NCI-H345 treated with DMSO at 0.1 percent for 48 hours (cell line): ENCODE measurements around the gene OR2AG2.
A peak's percentile ranks its signal among the peaks of the same experiment; 100 is the strongest.
"Not testable (repeated sequence)": the region's sequence is repeated elsewhere in the genome, so short reads cannot be mapped to it uniquely, and the experiment has no call there.

ENCODE experiments used
- DNase-seq: peaks from one replicate; lab custom pipeline; 2025; ENCODE audit not compliant: unreplicated experiment; lab: John Stamatoyannopoulos, UW

OR2AG2 gene

GRCh38 chr11:6771926-6772893 is at the start of gene OR2AG2:
Gene OR2AG2, minus strand, starts transcription at chr11:6771976. Its CDS starts 3,019 bp downstream, at chr11:6768957.
- no peak for DNase-seq

DNA sequence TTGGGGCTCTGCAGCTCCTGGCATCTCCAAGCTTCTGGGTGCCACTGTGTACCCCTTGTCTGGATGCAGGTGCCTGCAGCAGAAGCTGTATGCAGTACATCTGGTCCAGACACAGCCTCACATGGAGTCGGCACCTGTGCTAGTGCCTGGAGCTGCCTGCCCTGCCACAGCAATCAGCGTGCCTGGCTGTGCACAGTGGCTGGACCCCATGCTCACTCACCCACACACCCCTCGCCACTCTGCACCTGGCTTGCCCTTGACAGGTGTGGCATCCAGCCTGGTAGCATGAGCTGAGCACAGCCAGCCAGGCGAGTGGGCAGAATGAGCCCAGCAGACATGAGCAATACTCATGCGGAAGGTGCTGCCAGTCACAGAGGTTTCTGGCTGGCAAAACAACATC is 47.2 kb upstream of the OR2AG2 start:
- DNase-seq, result no peak

- no peak for DNase-seq
Observed at GRCh38 chr11:6817694-6818093, 45.9 kb upstream of the OR2AG2 start.

DNA sequence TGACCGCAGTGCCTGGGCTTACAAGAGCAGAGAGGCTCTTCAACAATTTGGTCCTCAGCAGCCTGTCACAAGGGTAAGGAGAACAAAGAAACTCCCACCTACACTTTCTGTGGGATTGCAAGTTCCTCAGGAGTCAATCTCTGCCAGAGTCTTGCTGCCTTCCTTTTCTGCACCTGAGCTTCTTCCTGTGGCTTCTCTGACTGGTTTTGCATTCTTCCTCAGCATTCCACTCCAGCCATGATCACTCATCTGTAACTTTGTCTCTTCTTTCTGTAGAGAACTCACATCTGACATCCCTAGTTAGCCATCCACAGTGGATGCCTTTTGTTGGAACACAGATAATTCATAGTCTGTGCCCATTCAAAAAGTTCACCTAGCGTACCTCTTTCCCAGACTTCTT is 41.9 kb upstream of the OR2AG2 start:
- DNase-seq, result no peak

GRCh38 chr11:6812390-6813005 is 40.7 kb upstream of the OR2AG2 start:
- DNase-seq, result peak; percentile 39

- not testable (repeated sequence) for DNase-seq
Observed at GRCh38 chr11:6801075-6801474, 29.3 kb upstream of the OR2AG2 start.

DNA sequence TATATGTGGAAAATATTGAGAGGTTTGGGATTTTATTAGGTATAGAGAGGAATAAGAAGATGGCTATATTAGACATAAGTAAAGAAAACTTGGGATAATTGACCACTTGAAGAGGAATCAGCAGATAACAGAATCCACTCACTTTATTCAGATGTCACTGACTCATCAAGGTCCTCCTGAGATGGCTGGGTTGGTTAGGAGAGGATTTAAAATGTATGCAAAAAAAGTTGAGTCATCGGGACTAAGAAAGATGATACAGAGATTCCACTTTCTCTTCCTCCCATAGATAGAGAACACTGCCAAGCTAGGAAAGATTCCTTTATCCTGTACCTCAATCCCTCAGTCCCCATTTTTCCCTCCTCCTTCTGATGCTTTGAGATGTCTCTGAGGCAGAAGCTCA is 27.6 kb upstream of the OR2AG2 start, which contains the start of gene OR6A2:
OR6A2 (minus strand) TSS at position 288 of the 400 bp plus-strand sequence. CDS start 3,981 bp downstream, outside the sequence.
- no peak for DNase-seq

- DNase-seq, result no peak
Observed at GRCh38 chr11:6794639-6795038, 22.9 kb upstream of the OR2AG2 start.

- no peak for DNase-seq
Observed at GRCh38 chr11:6790546-6790945, 18.8 kb upstream of the OR2AG2 start.

GRCh38 chr11:6782720-6783119 is 10.9 kb upstream of the OR2AG2 start, which contains the start of gene OR2AG1:
Gene OR2AG1, plus strand, starts transcription at chr11:6783020. Its CDS starts 2,018 bp downstream, at chr11:6785038.
- no peak for DNase-seq

- no peak for DNase-seq
Observed at GRCh38 chr11:6780829-6781228, 9.1 kb upstream of the OR2AG2 start.

DNA sequence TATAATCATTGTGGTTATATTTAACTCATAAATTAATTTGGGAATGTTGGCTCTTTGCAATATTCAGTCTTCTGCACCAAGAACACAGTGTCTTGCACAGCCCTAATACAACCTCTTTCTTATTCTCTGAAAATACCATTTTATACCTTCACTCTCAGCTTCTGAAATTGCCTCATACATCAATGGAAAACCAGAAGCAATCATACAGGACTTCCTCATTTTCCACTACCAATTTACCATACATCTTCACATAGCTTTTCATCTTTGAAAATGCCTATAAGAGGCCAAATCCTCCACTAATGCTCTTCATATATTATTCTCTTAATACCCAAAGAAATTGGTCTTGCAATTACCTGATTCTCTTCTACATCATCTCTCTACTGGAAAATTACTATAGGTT is 6.7 kb upstream of the OR2AG2 start:
- DNase-seq, result no peak

DNA sequence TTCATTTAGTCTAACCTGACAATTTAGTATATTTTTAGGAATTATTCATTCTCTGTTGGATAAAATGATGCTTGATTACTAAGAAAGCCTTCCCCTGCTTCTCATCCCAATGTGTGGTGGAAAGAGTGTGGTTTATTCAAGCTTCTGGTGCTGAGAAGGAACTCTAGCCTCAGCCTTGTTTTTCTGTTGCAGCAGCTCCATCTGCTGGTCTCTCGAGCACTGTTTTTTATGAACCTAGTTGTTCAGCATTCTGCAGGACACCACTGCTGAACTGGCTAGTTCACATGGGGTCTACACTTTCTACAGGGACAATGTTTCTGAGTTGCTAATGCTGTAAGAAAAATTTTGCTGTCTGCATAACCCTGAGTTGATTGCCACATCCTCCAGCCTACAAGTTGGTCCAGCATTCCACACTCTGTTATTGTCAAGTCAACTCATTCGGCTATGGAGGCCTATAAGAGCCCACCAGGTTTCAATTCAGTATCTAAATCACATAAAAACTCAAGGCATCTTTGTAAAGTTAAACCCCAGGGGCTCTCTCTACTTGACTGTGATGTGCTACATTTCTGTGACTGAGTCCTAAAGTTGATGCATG is 14.3 kb downstream of the OR2AG2 start:
- DNase-seq, result no peak

DNA sequence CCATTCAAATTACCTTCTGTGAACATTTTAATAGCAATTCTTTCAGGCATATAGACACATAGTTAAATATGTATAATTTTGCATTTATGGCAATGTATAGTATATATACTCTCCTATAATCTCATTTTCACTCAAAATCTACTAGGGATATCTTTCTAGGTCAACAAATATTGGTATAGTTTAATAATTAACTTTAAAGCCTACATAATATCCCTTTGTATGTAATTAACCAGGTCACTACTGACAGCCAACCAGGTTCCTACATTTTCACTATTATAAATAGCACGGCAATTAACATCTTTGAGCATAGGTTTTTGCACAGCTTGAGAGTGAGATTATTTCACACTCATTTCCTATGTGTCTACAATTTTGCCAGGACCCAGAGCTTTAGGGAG is 15.8 kb downstream of the OR2AG2 start:
- no peak for DNase-seq

- DNase-seq, result no peak
Observed at GRCh38 chr11:6755303-6755952, 16.3 kb downstream of the OR2AG2 start.

DNA sequence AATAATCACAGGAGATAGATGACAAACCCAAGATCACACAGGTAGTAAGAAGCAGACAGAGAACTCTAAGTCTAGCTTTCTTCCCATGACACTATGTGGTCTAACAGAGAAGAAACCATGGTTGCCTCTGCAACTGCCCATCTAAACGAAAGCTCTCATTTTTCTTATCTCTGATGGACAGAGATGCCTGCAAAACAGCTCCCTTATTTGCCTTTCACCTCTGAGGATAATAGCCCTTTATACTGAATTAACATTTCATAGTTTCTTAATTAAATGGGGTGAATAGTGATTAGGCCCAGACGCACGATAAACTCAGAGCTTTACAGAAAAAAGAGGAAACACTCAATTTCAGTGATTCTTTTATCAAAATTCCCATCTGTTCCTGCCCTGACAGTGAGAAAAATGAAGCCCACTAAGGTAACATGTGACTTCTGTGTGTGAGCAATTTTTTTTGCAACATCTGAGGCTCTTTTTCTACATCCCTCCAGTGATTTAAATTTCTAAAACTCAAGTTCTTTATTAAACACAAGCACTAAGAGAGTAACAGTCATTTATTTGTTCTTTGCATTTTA is 24.6 kb downstream of the OR2AG2 start:
- no peak for DNase-seq

DNA sequence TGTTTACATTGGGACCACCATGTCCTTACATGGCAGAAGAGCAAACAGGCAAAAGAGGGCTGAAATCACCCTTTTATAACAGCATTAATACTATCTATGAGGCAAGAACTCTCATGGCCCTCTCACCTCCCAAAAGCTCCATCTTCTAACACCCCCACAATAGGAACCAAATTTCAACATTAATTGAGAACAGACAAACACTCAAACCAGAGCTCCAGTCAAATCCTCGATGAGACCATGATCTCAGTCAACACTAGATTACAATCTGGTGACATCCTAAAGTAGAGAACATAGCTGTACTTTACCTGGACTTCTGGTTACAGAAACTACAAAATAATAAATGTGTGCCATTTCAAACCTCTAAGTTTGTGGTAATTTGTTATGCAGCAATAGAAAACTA is 25.1 kb downstream of the OR2AG2 start:
- DNase-seq, result no peak

DNA sequence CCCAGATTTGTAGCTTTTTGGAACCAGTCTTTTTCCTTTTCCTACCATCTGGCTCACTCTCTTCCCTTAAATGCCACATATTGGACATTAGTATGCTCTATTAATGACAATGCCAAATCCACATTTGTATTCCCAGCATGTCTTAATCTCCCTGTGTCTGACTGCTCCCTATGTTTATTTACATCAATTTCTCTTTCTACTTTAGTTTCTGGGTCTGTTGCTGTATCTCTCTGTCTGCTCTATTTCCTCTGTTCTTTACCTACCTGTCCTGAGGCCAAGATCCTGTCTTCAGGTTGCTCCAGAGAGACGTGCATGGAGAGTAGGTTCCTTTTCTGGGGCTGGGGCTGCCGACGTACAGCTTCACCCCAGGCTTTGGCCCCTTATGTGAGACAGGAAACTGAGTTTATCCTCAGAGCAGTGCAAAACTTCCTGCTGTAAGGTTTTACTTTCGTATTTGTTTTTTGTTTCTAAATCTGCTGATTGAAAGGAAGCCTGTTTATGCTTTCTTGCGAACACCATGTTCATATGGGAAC is 25.6 kb downstream of the OR2AG2 start:
- DNase-seq, result no peak

GRCh38 chr11:6745465-6746015 is 26.2 kb downstream of the OR2AG2 start:
- DNase-seq, result no peak

- no peak for DNase-seq
Observed at GRCh38 chr11:6745018-6745417, 26.8 kb downstream of the OR2AG2 start.
